Upper lobe of right lung (tissue), 1 donor: ENCODE measurements around the gene RANBP17. TPM values are rescaled to one million over a fixed set of nuclear protein-coding genes. Genes with fewer than 3 reads are reported as not detected.
"Not testable (repeated sequence)": the region's sequence is repeated elsewhere in the genome, so short reads cannot be mapped to it uniquely, and the experiment has no call there.

Experiments used
- ATAC-seq: fragments of 200-7000 bp; cut with Tn5 transposase; one replicate; pipeline ENCODE4 v1.9.1; 2020; ENCODE audit warnings: mild to moderate bottlenecking, moderate library complexity
- DNase-seq: peaks from one replicate; pipeline ENCODE4 v3.0.0-alpha.2; 2020
- H3K27ac ChIP-seq: fragments of 200-600 bp; one replicate; pipeline ENCODE4 v1.8.0; 2022
- H3K27me3 ChIP-seq: fragments of 200-600 bp; one replicate; pipeline ENCODE4 v1.8.0; 2022; ENCODE audit warnings: mild to moderate bottlenecking
- H3K36me3 ChIP-seq: fragments of 200-600 bp; one replicate; pipeline ENCODE4 v1.8.0; 2022
- H3K4me1 ChIP-seq: fragments of 200-600 bp; one replicate; pipeline ENCODE4 v1.8.0; 2022
- H3K4me3 ChIP-seq: fragments of 200-600 bp; one replicate; pipeline ENCODE4 v1.8.0; 2022; ENCODE audit warnings: mild to moderate bottlenecking
- H3K9me3 ChIP-seq: fragments of 200-600 bp; one replicate; pipeline ENCODE4 v1.8.0; 2022
- CTCF ChIP-seq: fragments of 200-600 bp; IDR thresholded peaks from one replicate; pipeline ENCODE4 v1.8.0; 2022; ENCODE audit warnings: antibody characterized with exemption
- intact Hi-C: fragments of 100-400 bp; cut with DNase I; formaldehyde crosslinking; loops from one replicate; pipeline ENCODE4 v1.11.0; 2022
- total RNA-seq: library from RNA; stranded (reverse); fragmentation: NEBNext Ultra II Directional; extraction: Animal tissue kit (Norgen Biotek cat#: 25700); gene quantifications from one replicate; pipeline ENCODE4 v1.2.1, GENCODE V29; 2021
- donor health status: DM: no; HTN: yes; CAD: no; lungs with severe emphysema.

Gene RANBP17
- total RNA-seq, 1 donor from 2014 or later = 17.8 TPM

GRCh38 chr5:170821257-170821800 lies 40.5 kb upstream of the RANBP17 start:
- H3K27me3 ChIP-seq = no peaks in the 10 kb centered on the region
- intact Hi-C loops = no loop called here
- no peak overlapping the region for H3K4me3 ChIP-seq
- peak; percentile 72 for ATAC-seq
- no peaks in the 10 kb centered on the region for H3K36me3 ChIP-seq
- TF ChIP-seq CTCF = no peak
- DNase-seq = no peak
- no peak overlapping the region for H3K27ac ChIP-seq
- H3K9me3 ChIP-seq = no peaks in the 10 kb centered on the region
- H3K4me1 ChIP-seq = no peaks in the 10 kb centered on the region

GRCh38 chr5:170826117-170826516 lies 35.7 kb upstream of the RANBP17 start:
- DNase-seq = no peak
- no peaks in the 10 kb centered on the region for H3K27me3 ChIP-seq
- no peaks in the 10 kb centered on the region for H3K9me3 ChIP-seq
- H3K36me3 ChIP-seq = no peaks in the 10 kb centered on the region
- no peaks in the 10 kb centered on the region for H3K4me1 ChIP-seq
- no peak overlapping the region for H3K27ac ChIP-seq
- no peak for ATAC-seq
- intact Hi-C loops = no loop called here
- H3K4me3 ChIP-seq = no peak overlapping the region
- TF ChIP-seq CTCF = no peak

- DNase-seq (no peak), ATAC-seq (no peak)
- no peaks in the 10 kb centered on the region for H3K36me3 ChIP-seq
- no peak overlapping the region for H3K4me3 ChIP-seq
- TF ChIP-seq CTCF = no peak
- no peak overlapping the region for H3K27ac ChIP-seq
- H3K9me3 ChIP-seq = no peaks in the 10 kb centered on the region
- intact Hi-C loops = no loop called here
- no peaks in the 10 kb centered on the region for H3K4me1 ChIP-seq
- no peaks in the 10 kb centered on the region for H3K27me3 ChIP-seq
Measured at GRCh38 chr5:170832241-170832640, 29.6 kb upstream of the RANBP17 start.

GRCh38 chr5:170833981-170834380 lies 27.8 kb upstream of the RANBP17 start:
- H3K9me3 ChIP-seq, ATAC-seq, H3K4me3 ChIP-seq, H3K27ac ChIP-seq, DNase-seq, intact Hi-C loops, H3K36me3 ChIP-seq, H3K4me1 ChIP-seq, H3K27me3 ChIP-seq: not testable (repeated sequence)

GRCh38 chr5:170836226-170836625 lies 25.6 kb upstream of the RANBP17 start:
- no peaks in the 10 kb centered on the region for H3K4me1 ChIP-seq
- no peak for TF ChIP-seq CTCF
- no peak for DNase-seq
- intact Hi-C loops = no loop called here
- no peaks in the 10 kb centered on the region for H3K36me3 ChIP-seq
- H3K9me3 ChIP-seq = no peaks in the 10 kb centered on the region
- H3K27me3 ChIP-seq = no peaks in the 10 kb centered on the region
- no peak for ATAC-seq
- H3K27ac ChIP-seq = no peak overlapping the region
- no peak overlapping the region for H3K4me3 ChIP-seq

- intact Hi-C loops = no loop called here
- no peak for TF ChIP-seq CTCF
- ATAC-seq = no peak
Measured at GRCh38 chr5:170843870-170844269, 17.9 kb upstream of the RANBP17 start.

More at GRCh38 chr5:170843870-170844269, 17.9 kb upstream of the RANBP17 start:
- H3K4me3 ChIP-seq = no peak overlapping the region
- no peak for DNase-seq
- no peaks in the 10 kb centered on the region for H3K4me1 ChIP-seq
- no peaks in the 10 kb centered on the region for H3K36me3 ChIP-seq
- no peak overlapping the region for H3K27ac ChIP-seq
- no peaks in the 10 kb centered on the region for H3K9me3 ChIP-seq
- no peaks in the 10 kb centered on the region for H3K27me3 ChIP-seq
